Activated CD4-positive, alpha-beta T cell treated with anti-CD3 and anti-CD28 coated beads, Interleukin-10, Interleukin-2, amounts not matched to agents 100 ng/mL and 50 ng/mL, durations not matched to agents 16 hours and 8 hours (primary cell): ENCODE data around the gene RPS6KA2.
A peak's percentile ranks its signal among the peaks of the same experiment; 100 is the strongest.
"Not testable (repeated sequence)": the region's sequence is repeated elsewhere in the genome, so short reads cannot be mapped to it uniquely, and the experiment has no call there.

Experiments used
- DNase-seq: peaks from one replicate; pipeline ENCODE4 v3.0.0-alpha.2; 2020

Gene RPS6KA2

GRCh38 chr6:166412156-166412910 is 214.7 kb downstream of the RPS6KA2 start:
- DNase-seq: no peak

- DNase-seq: peak; percentile 32
These were observed 215.3 kb downstream of the RPS6KA2 start for GRCh38 chr6:166411721-166412151.

- DNase-seq: no peak
These were observed 215.8 kb downstream of the RPS6KA2 start for GRCh38 chr6:166411271-166411670.

GRCh38 chr6:166410426-166410935 is 216.6 kb downstream of the RPS6KA2 start:
- no peak for DNase-seq

- DNase-seq: no peak
These were observed 217.9 kb downstream of the RPS6KA2 start for GRCh38 chr6:166408936-166409755.

- no peak for DNase-seq
These were observed 220.9 kb downstream of the RPS6KA2 start for GRCh38 chr6:166406197-166406596.

GRCh38 chr6:166405386-166405785 is 221.7 kb downstream of the RPS6KA2 start:
- DNase-seq: no peak

- no peak for DNase-seq
These were observed 224.3 kb downstream of the RPS6KA2 start for GRCh38 chr6:166402582-166403277.

GRCh38 chr6:166400649-166401250 is 226.3 kb downstream of the RPS6KA2 start:
- peak; percentile 66 for DNase-seq

GRCh38 chr6:166400181-166400580 is 226.9 kb downstream of the RPS6KA2 start:
- no peak for DNase-seq

GRCh38 chr6:166398348-166398747 is 228.7 kb downstream of the RPS6KA2 start:
- DNase-seq: no peak

- DNase-seq: no peak
These were observed 229.2 kb downstream of the RPS6KA2 start for GRCh38 chr6:166397849-166398248.

- no peak for DNase-seq
These were observed 231.3 kb downstream of the RPS6KA2 start for GRCh38 chr6:166395778-166396177.

GRCh38 chr6:166395351-166395750 is 231.7 kb downstream of the RPS6KA2 start:
- DNase-seq: no peak

- DNase-seq: no peak
These were observed 232.8 kb downstream of the RPS6KA2 start for GRCh38 chr6:166394036-166394892.

- DNase-seq: no peak
These were observed 233.6 kb downstream of the RPS6KA2 start for GRCh38 chr6:166393535-166393823.

- DNase-seq: not testable (repeated sequence)
These were observed 234.1 kb downstream of the RPS6KA2 start for GRCh38 chr6:166392755-166393534.

GRCh38 chr6:166389119-166389518 is 237.9 kb downstream of the RPS6KA2 start:
- no peak for DNase-seq

GRCh38 chr6:166388290-166389004 is 238.6 kb downstream of the RPS6KA2 start:
- DNase-seq: no peak

GRCh38 chr6:166387642-166388289 is 239.3 kb downstream of the RPS6KA2 start:
- DNase-seq: no peak
